OCI-LY7 (cell line): ENCODE results near the gene LCK.
A peak's percentile ranks its signal among the peaks of the same experiment; 100 is the strongest.

Source experiments
- EZH2phosphoT487 ChIP-seq: fragments of 200-600 bp; sonication (generic); IDR thresholded peaks from 2 replicates; pipeline ENCODE4 v1.6.1; 2018; ENCODE audit warnings: low read depth, borderline replicate concordance, mild to moderate bottlenecking, mixed run types, antibody characterized with exemption, low read length, moderate library complexity, mixed read lengths
- TF ChIP-seq, protein P1 (sequence below): fragments of 200-600 bp; sonication (generic); conservative IDR thresholded peaks from 2 replicates; pipeline ENCODE4 v1.5.1; 2014; ENCODE audit warnings: mild to moderate bottlenecking, antibody characterized with exemption, low read length, moderate library complexity, mixed read lengths

- TF ChIP-seq, protein P1, sequence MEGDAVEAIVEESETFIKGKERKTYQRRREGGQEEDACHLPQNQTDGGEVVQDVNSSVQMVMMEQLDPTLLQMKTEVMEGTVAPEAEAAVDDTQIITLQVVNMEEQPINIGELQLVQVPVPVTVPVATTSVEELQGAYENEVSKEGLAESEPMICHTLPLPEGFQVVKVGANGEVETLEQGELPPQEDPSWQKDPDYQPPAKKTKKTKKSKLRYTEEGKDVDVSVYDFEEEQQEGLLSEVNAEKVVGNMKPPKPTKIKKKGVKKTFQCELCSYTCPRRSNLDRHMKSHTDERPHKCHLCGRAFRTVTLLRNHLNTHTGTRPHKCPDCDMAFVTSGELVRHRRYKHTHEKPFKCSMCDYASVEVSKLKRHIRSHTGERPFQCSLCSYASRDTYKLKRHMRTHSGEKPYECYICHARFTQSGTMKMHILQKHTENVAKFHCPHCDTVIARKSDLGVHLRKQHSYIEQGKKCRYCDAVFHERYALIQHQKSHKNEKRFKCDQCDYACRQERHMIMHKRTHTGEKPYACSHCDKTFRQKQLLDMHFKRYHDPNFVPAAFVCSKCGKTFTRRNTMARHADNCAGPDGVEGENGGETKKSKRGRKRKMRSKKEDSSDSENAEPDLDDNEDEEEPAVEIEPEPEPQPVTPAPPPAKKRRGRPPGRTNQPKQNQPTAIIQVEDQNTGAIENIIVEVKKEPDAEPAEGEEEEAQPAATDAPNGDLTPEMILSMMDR, result peak; percentile 52; the same call in 1 of the 2 replicates
- no peak for TF ChIP-seq EZH2phosphoT487
Observed at GRCh38 chr1:32240140-32240951, 10.7 kb upstream of the LCK start.
